Trophoblast cell (in vitro differentiated cells and primary cell): ENCODE measurements around the gene APBA2.

Source experiments
- DNase-seq, 2 donors: peaks; one replicate each; pipeline ENCODE4 v3.0.0-alpha.2; 2016
- H2AFZ ChIP-seq: 2 replicates; pipeline ENCODE4 v1.6.1; 2013; ENCODE audit warnings: low read length, moderate library complexity, mild to moderate bottlenecking; ENCODE audit not compliant: insufficient read depth, poor library complexity
- H2AK5ac ChIP-seq: 2 replicates; pipeline ENCODE4 v1.6.1; 2013; ENCODE audit warnings: mild to moderate bottlenecking, low read length
- H2BK120ac ChIP-seq: 2 replicates; pipeline ENCODE4 v1.6.1; 2013; ENCODE audit warnings: low read length, mild to moderate bottlenecking, moderate library complexity; ENCODE audit not compliant: insufficient read depth, poor library complexity
- H2BK12ac ChIP-seq: 2 replicates; pipeline ENCODE4 v1.6.1; 2013; ENCODE audit warnings: mild to moderate bottlenecking, low read length, moderate library complexity
- H2BK5ac ChIP-seq: 2 replicates; pipeline ENCODE4 v1.6.1; 2013; ENCODE audit warnings: low read length, low read depth, moderate library complexity, mild to moderate bottlenecking; ENCODE audit not compliant: poor library complexity
- H3K14ac ChIP-seq: 2 replicates; pipeline ENCODE4 v1.6.1; 2013; ENCODE audit warnings: mild to moderate bottlenecking, low read length
- H3K18ac ChIP-seq: 2 replicates; pipeline ENCODE4 v1.6.1; 2013; ENCODE audit warnings: mild to moderate bottlenecking, low read length
- H3K23ac ChIP-seq: 2 replicates; pipeline ENCODE4 v1.6.1; 2013; ENCODE audit warnings: low read length
- H3K27ac ChIP-seq: 2 replicates; pipeline ENCODE4 v1.5.1; 2013; ENCODE audit warnings: low read depth, mild to moderate bottlenecking, inconsistent platforms, low read length, moderate library complexity
- H3K27me3 ChIP-seq: 2 replicates; pipeline ENCODE4 v1.6.1; 2013; ENCODE audit warnings: inconsistent platforms, mild to moderate bottlenecking, low read length, moderate library complexity; ENCODE audit not compliant: insufficient read depth
- H3K36me3 ChIP-seq, 2 experiments: 1 replicate in 1 of 2; 2 replicates in 1 of 2; pipeline ENCODE4 v1.6.1; 2013; ENCODE audit warnings: low read length in 2 of 2, mild to moderate bottlenecking in 2 of 2, moderate library complexity in 1 of 2; ENCODE audit not compliant: insufficient read depth in 2 of 2, control insufficient read depth in 1 of 2
- H3K4ac ChIP-seq: 2 replicates; pipeline ENCODE4 v1.6.1; 2013; ENCODE audit warnings: low read depth, mild to moderate bottlenecking, low read length, moderate library complexity
- H3K4me1 ChIP-seq, 2 experiments: 1 replicate in 1 of 2; 2 replicates in 1 of 2; pipeline ENCODE4 v1.6.1; 2013; ENCODE audit warnings: low read length in 2 of 2, mild to moderate bottlenecking in 2 of 2, moderate library complexity in 1 of 2; ENCODE audit not compliant: insufficient read depth in 2 of 2, control insufficient read depth in 1 of 2
- H3K4me2 ChIP-seq: 2 replicates; pipeline ENCODE4 v1.6.1; 2013; ENCODE audit warnings: inconsistent platforms, mild to moderate bottlenecking, low read length, moderate library complexity
- H3K4me3 ChIP-seq: 2 replicates; pipeline ENCODE4 v1.5.1; 2013; ENCODE audit warnings: mild to moderate bottlenecking, low read depth, low read length, inconsistent platforms
- H3K79me1 ChIP-seq: one replicate; pipeline ENCODE4 v1.6.1; 2013; ENCODE audit warnings: low read length
- H3K79me2 ChIP-seq: 2 replicates; pipeline ENCODE4 v1.6.1; 2013; ENCODE audit warnings: low read length, mild to moderate bottlenecking; ENCODE audit not compliant: control insufficient read depth, insufficient read depth, poor library complexity
- H3K9ac ChIP-seq: 2 replicates; pipeline ENCODE4 v1.6.1; 2013; ENCODE audit warnings: mild to moderate bottlenecking, low read length
- H3K9me3 ChIP-seq: 2 replicates; pipeline ENCODE4 v1.6.1; 2013; ENCODE audit warnings: low read depth, mild to moderate bottlenecking, control low read depth, inconsistent platforms, low read length; ENCODE audit not compliant: insufficient read depth
- H4K12ac ChIP-seq: 2 replicates; pipeline ENCODE4 v1.6.1; 2013; ENCODE audit warnings: low read depth, mild to moderate bottlenecking, low read length, moderate library complexity
- H4K8ac ChIP-seq: 2 replicates; pipeline ENCODE4 v1.6.1; 2013; ENCODE audit warnings: low read depth, mild to moderate bottlenecking, low read length, moderate library complexity
- H4K91ac ChIP-seq: one replicate; pipeline ENCODE4 v1.6.1; 2013; ENCODE audit warnings: low read depth, mild to moderate bottlenecking, low read length, moderate library complexity
- WGBS: extraction: QIAGEN DNeasy Blood & Tissue Kit; methylation state at CpG from one replicate; pipeline ENCODE4 v1.1.7; 2013; ENCODE audit warnings: missing lambda C conversion rate; ENCODE audit not compliant: insufficient read length, insufficient coverage; ENCODE audit errors: extremely low coverage; 5-methylcytosine and 5-hydroxymethylcytosine counted together

APBA2 gene

GRCh38 chr15:29056839-29057450 lies 171.2 kb downstream of the APBA2 start:
- no peaks in the 10 kb centered on the region for H3K4me1 ChIP-seq
- H3K9ac ChIP-seq, result no peak overlapping the region
- H2AK5ac ChIP-seq, result no peak overlapping the region
- no peak overlapping the region for H3K27ac ChIP-seq
- H3K4me2 ChIP-seq, result no peak overlapping the region
- H3K18ac ChIP-seq, result no peak overlapping the region
- H3K79me1 ChIP-seq, result no peaks in the 10 kb centered on the region
- no peak overlapping the region for H4K8ac ChIP-seq
- no peak overlapping the region for H3K4ac ChIP-seq
- H2AFZ ChIP-seq, result no peak overlapping the region
- DNase-seq, result no peak
- H3K79me2 ChIP-seq, result no peaks in the 10 kb centered on the region
- no peak overlapping the region for H3K14ac ChIP-seq
- no peak overlapping the region for H3K23ac ChIP-seq
- H2BK120ac ChIP-seq, result no peak overlapping the region
- no peak overlapping the region for H2BK12ac ChIP-seq
- H4K91ac ChIP-seq, result no peak overlapping the region
- no peaks in the 10 kb centered on the region for H3K27me3 ChIP-seq
- H4K12ac ChIP-seq, result no peak overlapping the region
- H2BK5ac ChIP-seq, result no peak overlapping the region
- WGBS, result no CpG with 5 or more reads among the region's 4 CpGs
- no peaks in the 10 kb centered on the region for H3K36me3 ChIP-seq
- H3K9me3 ChIP-seq, result peaks cover 14% of the 10 kb centered on the region
- H3K4me3 ChIP-seq, result no peak overlapping the region

- H3K79me1 ChIP-seq, result no peaks in the 10 kb centered on the region
- no peak overlapping the region for H3K23ac ChIP-seq
- WGBS, result no CpG with 5 or more reads among the region's 8 CpGs
- no peak overlapping the region for H2AK5ac ChIP-seq
- no peak overlapping the region for H3K4me2 ChIP-seq
- no peak overlapping the region for H3K4me3 ChIP-seq
- no peak overlapping the region for H3K27ac ChIP-seq
- no peaks in the 10 kb centered on the region for H3K27me3 ChIP-seq
- no peak overlapping the region for H2AFZ ChIP-seq
- H3K4ac ChIP-seq, result no peak overlapping the region
- no peaks in the 10 kb centered on the region for H3K36me3 ChIP-seq
- H4K12ac ChIP-seq, result no peak overlapping the region
- peaks cover 14% of the 10 kb centered on the region for H3K9me3 ChIP-seq
- H2BK5ac ChIP-seq, result no peak overlapping the region
- H2BK12ac ChIP-seq, result no peak overlapping the region
- H4K8ac ChIP-seq, result no peak overlapping the region
- no peak for DNase-seq
- H3K14ac ChIP-seq, result no peak overlapping the region
- H3K18ac ChIP-seq, result no peak overlapping the region
- no peak overlapping the region for H4K91ac ChIP-seq
- no peak overlapping the region for H3K9ac ChIP-seq
- no peaks in the 10 kb centered on the region for H3K79me2 ChIP-seq
- no peaks in the 10 kb centered on the region for H3K4me1 ChIP-seq
- H2BK120ac ChIP-seq, result no peak overlapping the region
Observed at GRCh38 chr15:29057856-29058255, 172.1 kb downstream of the APBA2 start.

GRCh38 chr15:29058903-29059539 lies 173.2 kb downstream of the APBA2 start:
- Histone ChIP-seq H3K27me3 (no peaks in the 10 kb centered on the region), H4K91ac (no peak overlapping the region), H3K27ac (no peak overlapping the region), H3K9ac (no peak overlapping the region), H3K4me2 (no peak overlapping the region), H2BK12ac (no peak overlapping the region), H3K18ac (no peak overlapping the region), H3K14ac (no peak overlapping the region), H3K36me3 (no peaks in the 10 kb centered on the region), H4K12ac (no peak overlapping the region), H4K8ac (no peak overlapping the region), H2BK120ac (no peak overlapping the region), H3K4me3 (no peak overlapping the region), H3K4ac (no peak overlapping the region), H2AFZ (no peak overlapping the region), H2BK5ac (no peak overlapping the region), H3K79me1 (no peaks in the 10 kb centered on the region), H3K23ac (no peak overlapping the region), H2AK5ac (no peak overlapping the region), H3K4me1 (no peaks in the 10 kb centered on the region), H3K79me2 (no peaks in the 10 kb centered on the region), H3K9me3 (peaks cover 5% of the 10 kb centered on the region)
- no peak for DNase-seq
- WGBS, result no CpG with 5 or more reads among the region's 6 CpGs

- Histone ChIP-seq H2AFZ (no peak overlapping the region), H4K8ac (no peak overlapping the region), H3K79me1 (no peaks in the 10 kb centered on the region)
Observed at GRCh38 chr15:29059871-29060640, 174.3 kb downstream of the APBA2 start.

More at GRCh38 chr15:29059871-29060640, 174.3 kb downstream of the APBA2 start:
- no CpG with 5 or more reads among the region's 16 CpGs for WGBS
- Histone ChIP-seq H3K27me3 (no peaks in the 10 kb centered on the region), H3K18ac (no peak overlapping the region), H3K4ac (no peak overlapping the region), H3K4me2 (no peak overlapping the region), H4K91ac (no peak overlapping the region), H3K9me3 (peaks cover 2% of the 10 kb centered on the region), H3K36me3 (no peaks in the 10 kb centered on the region), H2BK12ac (no peak overlapping the region), H2BK120ac (no peak overlapping the region), H3K79me2 (no peaks in the 10 kb centered on the region), H2BK5ac (no peak overlapping the region), H3K23ac (no peak overlapping the region), H3K14ac (no peak overlapping the region), H3K4me3 (no peak overlapping the region), H3K27ac (no peak overlapping the region), H3K4me1 (no peaks in the 10 kb centered on the region), H2AK5ac (no peak overlapping the region), H3K9ac (no peak overlapping the region), H4K12ac (no peak overlapping the region)
- DNase-seq, result no peak
